ENCODE data around the gene TRAIP. TPM values are rescaled to one million over a fixed set of nuclear protein-coding genes. Genes with fewer than 3 reads are reported as not detected.

Gene TRAIP
- total and polyA plus RNA-seq, 12 donors: 0.60 to 6.9 (median 2.2) TPM

DNA sequence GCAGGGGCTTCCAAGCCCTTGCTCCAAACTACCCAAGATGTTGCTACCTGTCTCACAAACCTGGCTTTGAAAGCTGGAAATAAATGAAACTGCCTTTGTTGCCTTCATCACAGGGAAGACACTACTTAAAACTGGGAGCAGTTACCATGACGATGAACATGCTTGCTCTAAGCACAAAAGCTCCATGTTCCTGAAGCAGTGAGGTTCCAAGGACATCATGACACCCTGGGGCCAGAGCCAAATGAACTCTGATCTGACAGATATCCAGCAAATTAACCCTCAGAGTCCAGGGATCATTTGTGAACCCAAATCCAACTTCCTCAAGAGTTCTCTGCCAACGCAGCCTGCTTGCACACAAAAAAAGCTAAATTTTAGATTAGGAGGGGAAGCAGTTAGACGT lies 10.7 kb downstream of the TRAIP start:
- 82 to 98% (median 88%) methylated on average over 3 of the region's 3 CpGs for WGBS, 4 donors
- no peak for TF ChIP-seq POLR2A (IDR thresholded peaks at IDR 0.05)
- TF ChIP-seq, protein P1, sequence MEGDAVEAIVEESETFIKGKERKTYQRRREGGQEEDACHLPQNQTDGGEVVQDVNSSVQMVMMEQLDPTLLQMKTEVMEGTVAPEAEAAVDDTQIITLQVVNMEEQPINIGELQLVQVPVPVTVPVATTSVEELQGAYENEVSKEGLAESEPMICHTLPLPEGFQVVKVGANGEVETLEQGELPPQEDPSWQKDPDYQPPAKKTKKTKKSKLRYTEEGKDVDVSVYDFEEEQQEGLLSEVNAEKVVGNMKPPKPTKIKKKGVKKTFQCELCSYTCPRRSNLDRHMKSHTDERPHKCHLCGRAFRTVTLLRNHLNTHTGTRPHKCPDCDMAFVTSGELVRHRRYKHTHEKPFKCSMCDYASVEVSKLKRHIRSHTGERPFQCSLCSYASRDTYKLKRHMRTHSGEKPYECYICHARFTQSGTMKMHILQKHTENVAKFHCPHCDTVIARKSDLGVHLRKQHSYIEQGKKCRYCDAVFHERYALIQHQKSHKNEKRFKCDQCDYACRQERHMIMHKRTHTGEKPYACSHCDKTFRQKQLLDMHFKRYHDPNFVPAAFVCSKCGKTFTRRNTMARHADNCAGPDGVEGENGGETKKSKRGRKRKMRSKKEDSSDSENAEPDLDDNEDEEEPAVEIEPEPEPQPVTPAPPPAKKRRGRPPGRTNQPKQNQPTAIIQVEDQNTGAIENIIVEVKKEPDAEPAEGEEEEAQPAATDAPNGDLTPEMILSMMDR (IDR thresholded peaks at IDR 0.05): no peak
- H3K4me3 ChIP-seq: no peak overlapping the region

DNA sequence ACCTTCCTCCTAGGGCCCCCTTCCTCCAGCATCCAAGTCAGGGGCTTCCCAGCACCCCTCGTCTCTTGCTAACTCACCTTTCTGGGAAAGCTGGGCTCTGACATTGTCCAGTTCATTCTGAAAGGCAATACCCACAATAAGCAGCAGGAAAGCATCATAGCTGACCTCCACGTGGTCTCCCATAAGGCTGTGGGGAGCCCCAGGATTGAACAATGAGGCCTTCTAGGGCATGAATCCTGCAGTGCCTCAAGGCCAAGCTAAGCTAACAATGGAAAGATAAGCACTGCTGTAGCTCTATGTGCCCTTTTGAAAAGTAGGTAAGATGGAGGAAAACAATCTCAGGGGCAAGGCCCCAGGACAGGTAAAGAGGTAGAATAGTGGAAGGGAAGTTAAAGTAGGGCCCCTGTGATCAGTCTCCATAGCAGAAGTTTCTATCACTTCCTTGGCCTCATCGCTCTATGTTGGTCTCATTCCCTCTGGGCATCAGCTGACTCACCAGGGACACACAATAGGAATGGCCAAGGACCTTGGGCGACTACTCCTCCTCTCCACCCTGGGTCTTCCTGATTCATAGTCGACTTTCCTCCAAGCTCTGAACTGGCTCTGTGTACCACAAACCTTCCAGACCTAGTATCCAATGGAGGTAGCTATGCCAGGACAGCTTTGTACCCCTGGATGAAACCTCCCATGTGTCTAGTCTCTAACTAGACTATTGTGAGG lies 11.7 kb downstream of the TRAIP start:
- no peaks in the 10 kb centered on the region for H3K27me3 ChIP-seq
- peak in 5 of 7 donors; percentile 34 to 66 (median 43) for DNase-seq
- H3K36me3 ChIP-seq (replicated peaks in 1 of 2): no peaks in the 10 kb centered on the region
- WGBS, 4 donors: 57 to 68% (median 60%) methylated on average over 5 of the region's 5 CpGs
- no peak overlapping the region for H3K4me3 ChIP-seq
- peak overlapping the region in 1 of 5 donors; percentile 18 for H3K27ac ChIP-seq
- no peak for TF ChIP-seq POLR2A (IDR thresholded peaks at IDR 0.05)
- TF ChIP-seq, protein P1 (IDR thresholded peaks at IDR 0.05): no peak
- peaks cover 0 to under 1% of the 10 kb centered on the region in 2 donors for H3K4me1 ChIP-seq (replicated peaks in 1 of 2)
- H3K9me3 ChIP-seq (replicated peaks in 1 of 3): no peaks in the 10 kb centered on the region
- intact Hi-C loops (cut with DNase I): loop anchor here in 1 of 2 donors (2.0 kb wide), 1 partner anchor 48 kb away; no protein-coding TSS in a partner anchor

More for the DNA sequence above, 10.7 kb downstream of the TRAIP start:
- no peaks in the 10 kb centered on the region for H3K4me1 ChIP-seq (replicated peaks in 1 of 2)
- no peak for DNase-seq
- intact Hi-C loops (cut with DNase I): loop anchor here in 1 of 2 donors (2.0 kb wide), 1 partner anchor 49 kb away; no protein-coding TSS in a partner anchor
- no peak overlapping the region for H3K27ac ChIP-seq
- no peaks in the 10 kb centered on the region for H3K36me3 ChIP-seq (replicated peaks in 1 of 2)
- no peaks in the 10 kb centered on the region for H3K27me3 ChIP-seq
- H3K9me3 ChIP-seq (replicated peaks in 1 of 3): no peaks in the 10 kb centered on the region

DNA sequence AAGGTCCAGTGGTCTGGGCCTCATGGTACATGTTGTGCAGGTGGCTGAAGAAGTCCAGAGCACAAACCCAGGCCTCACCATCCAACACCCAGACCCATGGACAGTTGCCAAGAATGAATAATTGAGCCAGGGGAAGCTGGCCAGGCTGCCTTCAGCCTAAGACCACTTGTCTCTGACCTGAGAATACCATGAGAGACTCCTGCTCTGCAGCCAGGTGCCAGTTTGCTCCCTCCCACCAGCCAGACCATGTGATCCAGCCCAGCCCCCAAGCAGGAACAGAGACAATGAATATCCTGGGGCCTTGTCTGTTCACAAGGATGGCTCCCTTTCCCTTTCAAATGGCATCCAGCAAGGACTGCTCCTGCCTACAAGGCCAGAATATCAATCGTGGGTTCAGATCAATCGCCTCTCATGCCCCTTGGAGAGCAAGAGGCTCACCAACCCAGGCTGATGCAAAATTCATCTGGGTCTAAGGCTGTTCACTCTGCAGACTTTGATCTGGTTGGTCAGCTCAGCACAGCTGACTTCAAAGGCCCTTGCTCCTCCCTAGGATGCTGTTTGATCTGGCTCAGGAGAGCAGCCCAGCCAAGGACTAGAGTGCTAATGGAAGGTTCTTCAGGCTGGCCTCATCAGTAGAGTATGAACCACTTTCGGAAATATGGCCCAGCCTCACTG lies 13.4 kb downstream of the TRAIP start:
- TF ChIP-seq POLR2A (IDR thresholded peaks at IDR 0.05): no peak
- TF ChIP-seq, protein P1 (IDR thresholded peaks at IDR 0.05): no peak
- no peak for DNase-seq
- intact Hi-C loops (cut with DNase I): no loop called here
- Histone ChIP-seq H3K4me1 (replicated peaks in 1 of 2) (peaks cover 0 to 5% of the 10 kb centered on the region in 2 donors), H3K9me3 (replicated peaks in 1 of 3) (no peaks in the 10 kb centered on the region), H3K36me3 (replicated peaks in 1 of 2) (no peaks in the 10 kb centered on the region), H3K27ac (no peak overlapping the region), H3K27me3 (no peaks in the 10 kb centered on the region), H3K4me3 (no peak overlapping the region)
- WGBS, 4 donors: 88 to 94% (median 91%) methylated on average over 3 of the region's 3 CpGs

DNA sequence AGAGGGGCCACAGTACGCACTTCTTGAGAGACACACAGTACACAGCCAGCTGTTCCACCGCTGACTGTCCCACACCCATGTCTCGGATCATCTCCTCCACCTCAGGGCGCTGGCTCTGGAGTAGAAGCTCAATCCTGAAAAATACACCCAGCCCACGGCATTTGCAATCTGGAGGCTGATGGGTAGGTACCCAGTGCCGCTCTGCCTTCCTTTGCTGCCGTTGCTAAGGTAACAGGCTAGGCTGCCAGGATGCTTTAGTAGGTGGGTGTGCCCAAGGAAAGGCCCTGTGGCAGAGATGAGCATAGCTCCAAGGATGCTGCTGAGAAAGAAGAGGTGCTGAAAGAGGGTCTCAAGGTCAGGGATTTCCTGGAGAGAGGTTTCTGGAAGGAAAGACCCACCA lies 14.6 kb downstream of the TRAIP start:
- Histone ChIP-seq H3K9me3 (replicated peaks in 1 of 3) (no peaks in the 10 kb centered on the region), H3K27ac (no peak overlapping the region), H3K36me3 (replicated peaks in 1 of 2) (no peaks in the 10 kb centered on the region), H3K27me3 (no peaks in the 10 kb centered on the region), H3K4me1 (replicated peaks in 1 of 2) (peaks cover 0 to 5% of the 10 kb centered on the region in 2 donors), H3K4me3 (no peak overlapping the region)
- intact Hi-C loops (cut with DNase I): no loop called here
- WGBS, 4 donors: 89 to 93% (median 92%) methylated on average over 3 to 7 of the region's 7 CpGs
- no peak for DNase-seq
- TF ChIP-seq, protein P1 (IDR thresholded peaks at IDR 0.05): no peak
- no peak for TF ChIP-seq POLR2A (IDR thresholded peaks at IDR 0.05)
